ENCODE data around the gene SLC13A4.
"Not testable (repeated sequence)": the region's sequence is repeated elsewhere in the genome, so short reads cannot be mapped to it uniquely, and the experiment has no call there.

The SLC13A4 gene

GRCh38 chr7:135658564-135658963 lies 69.4 kb downstream of the SLC13A4 start:
- no peak for DNase-seq

- no peak for DNase-seq
Measured at GRCh38 chr7:135653340-135654080, 74.5 kb downstream of the SLC13A4 start.

DNA sequence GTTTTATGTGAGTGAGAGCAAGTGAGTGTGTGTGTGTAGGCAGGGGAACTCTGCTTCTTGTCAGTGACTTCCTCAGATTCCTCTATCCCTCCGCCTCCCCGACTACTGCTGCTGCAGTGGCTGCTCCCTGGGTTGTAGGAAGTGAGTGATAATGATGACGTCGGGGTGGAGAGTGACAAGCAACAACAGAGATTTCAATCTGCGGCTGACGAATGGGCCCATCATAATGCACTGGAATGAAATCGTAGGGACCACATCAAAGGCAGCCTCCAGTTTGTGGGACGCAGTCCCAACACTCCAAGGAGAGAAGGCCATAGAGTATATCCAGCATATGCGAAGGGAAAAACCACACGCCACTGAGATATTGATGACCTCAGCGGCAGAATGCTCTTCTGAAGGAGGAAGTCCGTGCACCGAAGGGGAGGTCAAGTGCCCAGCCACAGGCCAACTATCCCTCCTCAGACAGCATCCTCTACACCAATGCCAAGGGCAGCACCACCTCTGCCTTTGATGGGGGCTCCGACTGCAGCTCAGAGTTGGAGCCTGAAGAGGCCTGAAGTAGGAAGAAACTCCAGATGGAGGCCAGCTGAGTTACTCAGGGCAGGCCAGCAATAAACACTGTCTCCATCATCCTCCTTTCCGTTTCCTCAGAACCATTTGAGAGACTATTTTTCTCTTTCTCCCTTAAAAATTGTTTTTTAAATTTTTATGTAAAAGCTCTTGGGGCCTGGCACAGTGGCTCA lies 77.0 kb downstream of the SLC13A4 start:
- no peak for DNase-seq

DNA sequence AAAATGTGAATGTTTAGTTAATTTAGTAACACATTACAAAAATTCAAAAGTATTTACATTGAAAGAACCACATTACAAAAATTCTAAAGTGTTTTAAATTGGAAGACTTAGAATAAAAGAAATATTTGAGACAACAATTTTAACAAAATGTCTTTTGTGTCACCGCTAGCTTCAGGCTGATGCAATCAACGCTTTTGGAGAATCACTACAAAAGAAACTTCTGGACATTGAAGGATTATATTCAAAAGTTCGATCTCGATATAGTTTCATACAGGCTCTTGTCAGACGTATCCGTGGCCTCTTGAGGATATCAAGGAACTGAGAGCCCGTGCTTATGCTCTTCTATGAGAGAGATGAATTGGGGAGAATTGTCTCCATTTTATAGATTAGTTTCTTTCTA lies 79.8 kb downstream of the SLC13A4 start:
- DNase-seq: no peak

DNA sequence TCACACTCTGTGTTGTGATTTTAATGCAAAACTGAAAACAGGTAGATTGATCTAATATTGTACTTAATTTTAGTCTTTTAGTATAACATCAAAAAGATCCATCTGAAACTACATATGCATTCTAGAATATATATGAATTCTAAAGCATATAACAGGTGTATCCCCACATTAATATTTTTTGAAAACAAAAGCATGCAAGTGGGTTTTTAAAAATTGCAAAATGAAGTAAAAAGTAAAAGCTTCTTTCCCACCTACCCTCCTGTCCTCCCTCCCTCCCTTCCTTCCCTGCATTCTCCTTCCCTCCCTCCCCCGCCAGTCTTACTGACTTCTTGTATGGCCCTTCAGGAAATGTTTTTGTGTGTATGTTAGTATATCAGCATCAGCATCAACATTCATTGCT lies 80.2 kb downstream of the SLC13A4 start:
- no peak for DNase-seq

DNA sequence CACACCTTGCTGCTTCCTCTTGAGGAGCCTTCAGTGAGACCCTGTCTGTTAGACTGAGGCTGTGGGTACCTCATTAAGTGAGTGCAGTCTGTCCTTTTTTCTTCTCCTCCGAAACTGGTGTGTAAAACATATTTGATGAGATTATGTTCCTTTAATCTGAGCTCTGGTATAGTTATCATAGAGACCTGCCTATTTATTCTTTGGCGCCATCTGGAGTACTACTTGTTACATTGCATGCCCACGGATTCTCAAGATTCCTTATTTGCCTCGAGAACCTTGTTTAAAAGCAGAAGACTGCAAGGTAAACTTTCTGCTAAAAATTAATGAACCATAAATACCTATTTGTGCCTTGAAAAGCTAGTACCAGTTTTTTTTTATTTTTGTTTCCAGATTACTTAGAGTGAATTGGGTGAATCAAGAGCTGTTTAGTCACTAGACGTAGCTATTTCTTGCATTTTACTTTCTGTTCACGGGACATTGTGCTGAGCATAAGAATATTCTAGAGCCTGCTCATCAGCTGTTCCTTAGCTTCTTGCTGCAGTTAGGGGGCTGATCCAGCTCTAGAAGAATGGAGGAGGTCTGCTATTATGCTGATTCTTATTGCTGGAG lies 82.6 kb downstream of the SLC13A4 start:
- no peak for DNase-seq

DNA sequence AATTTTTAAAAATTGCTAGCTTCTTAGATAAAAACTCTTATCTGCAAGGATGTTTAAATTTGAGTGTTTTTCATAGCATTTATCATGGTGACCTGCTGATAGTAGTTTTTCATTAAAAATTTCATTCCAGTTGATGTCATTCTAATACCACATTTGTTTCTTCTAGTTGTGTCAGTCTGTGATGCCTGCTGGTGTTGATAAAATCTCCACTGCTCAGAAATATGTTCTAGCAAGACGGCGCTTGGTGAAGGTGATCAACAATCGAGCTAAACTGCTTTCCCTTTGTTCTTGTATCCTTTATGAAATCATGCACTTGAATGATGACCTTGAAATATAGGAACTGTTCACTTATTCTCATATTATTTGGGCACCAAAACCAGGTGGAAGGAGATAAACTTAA lies 83.3 kb downstream of the SLC13A4 start:
- DNase-seq: no peak

- no peak for DNase-seq
Measured at GRCh38 chr7:135644154-135644553, 83.8 kb downstream of the SLC13A4 start.

GRCh38 chr7:135639690-135640089 lies 88.3 kb downstream of the SLC13A4 start:
- DNase-seq: not testable (repeated sequence)

GRCh38 chr7:135634191-135634878 lies 93.7 kb downstream of the SLC13A4 start:
- no peak for DNase-seq
